Measurements from ENCODE around the gene MEIOSIN. TPM values are rescaled to one million over a fixed set of nuclear protein-coding genes. Genes with fewer than 3 reads are reported as not detected.

The MEIOSIN gene
- total and polyA plus RNA-seq, 2 of the 13 experiments (the other 11 are each of a cell fraction or from before 2014, with no cell fraction given) = not detected

DNA sequence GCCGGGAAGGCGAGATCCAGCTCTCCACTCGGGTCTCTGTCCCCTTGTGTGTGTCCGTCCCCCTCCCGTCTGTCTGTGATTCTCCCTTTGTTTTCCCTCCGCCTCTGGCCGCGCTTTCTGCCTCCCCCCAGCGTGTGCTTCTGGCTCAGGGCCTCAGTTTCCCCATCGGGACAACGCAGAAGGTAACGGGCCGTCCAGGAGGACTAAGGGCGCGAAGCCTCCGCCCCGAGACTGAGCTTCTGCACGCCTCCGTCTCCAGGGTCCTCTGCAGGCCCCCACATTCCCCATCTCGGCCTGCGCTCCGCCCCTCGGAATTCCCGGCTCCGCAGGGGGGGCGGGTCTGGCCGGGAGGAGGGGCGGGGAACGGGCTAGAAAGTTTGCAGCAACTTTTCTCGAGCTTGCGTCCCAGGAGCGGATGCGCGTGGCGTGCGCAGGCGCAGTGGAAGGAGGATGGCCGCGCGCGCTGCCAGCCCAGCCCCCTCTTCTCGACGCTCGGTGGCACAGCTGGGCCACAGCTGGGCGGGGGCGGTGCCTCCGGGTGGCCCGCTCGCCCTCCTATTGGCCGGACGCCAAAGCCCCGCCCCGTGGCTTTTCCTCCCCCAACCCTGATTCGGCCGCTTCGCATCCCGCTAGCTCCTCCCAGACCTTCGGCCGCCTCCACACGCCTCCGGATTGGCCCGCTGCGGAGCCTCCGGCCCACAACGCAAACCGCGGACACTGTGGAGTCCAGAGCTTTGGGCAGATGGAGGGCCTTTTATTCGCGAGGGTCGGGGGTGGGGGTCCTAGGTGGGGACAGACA lies 35.9 kb downstream of the MEIOSIN start, which contains the start of gene SIX5 (continued):
- TF ChIP-seq EEA1 (CRISPR knock-in tag; IDR thresholded peaks at IDR 0.05; ENCODE audit: borderline replicate concordance) (no peak; the same call in 1 of the 2 replicates), ZNF83 (CRISPR knock-in tag; IDR thresholded peaks at IDR 0.05; ENCODE audit: borderline replicate concordance) (no peak), ZNF441 (CRISPR knock-in tag; IDR thresholded peaks at IDR 0.05; ENCODE audit: borderline replicate concordance) (no peak; the same call in 1 of the 2 replicates), MIXL1 (CRISPR knock-in tag; IDR thresholded peaks at IDR 0.05) (peak; percentile 80), ISL2 (CRISPR knock-in tag; IDR thresholded peaks at IDR 0.05) (peak; percentile 67), ZMYM4 (CRISPR knock-in tag; IDR thresholded peaks at IDR 0.05) (peak; percentile 17; the same call in 1 of the 2 replicates), ZNF232 (CRISPR knock-in tag; IDR thresholded peaks at IDR 0.05; ENCODE audit: borderline replicate concordance) (peak; percentile 81; the same call in 1 of the 2 replicates), HOXA7 (CRISPR knock-in tag; IDR thresholded peaks at IDR 0.05) (no peak), ZNF3 (CRISPR knock-in tag; IDR thresholded peaks at IDR 0.05) (no peak), KDM5B (CRISPR knock-in tag; IDR thresholded peaks at IDR 0.05; ENCODE audit: borderline replicate concordance) (no peak), ZNF326 (CRISPR knock-in tag; IDR thresholded peaks at IDR 0.05; ENCODE audit: borderline replicate concordance) (no peak), ATAD3A (CRISPR knock-in tag; IDR thresholded peaks at IDR 0.05) (no peak), ATRX (CRISPR knock-in tag; IDR thresholded peaks at IDR 0.05; ENCODE audit: borderline replicate concordance) (no peak), STAT5B (CRISPR knock-in tag; IDR thresholded peaks at IDR 0.05) (0 out of 2 replicates have a peak, but pooled peaks have one; percentile 33), ZNF557 (CRISPR knock-in tag; IDR thresholded peaks at IDR 0.05) (peak; percentile 35; the same call in 1 of the 2 replicates), NFE2L1 (CRISPR knock-in tag; IDR thresholded peaks at IDR 0.05; ENCODE audit: borderline replicate concordance) (no peak), HNF4A (CRISPR knock-in tag; IDR thresholded peaks at IDR 0.05) (peak; percentile 36; the same call in 1 of the 2 replicates), ZNF558 (CRISPR knock-in tag; IDR thresholded peaks at IDR 0.05; ENCODE audit: borderline replicate concordance) (peak; percentile 63; the same call in 1 of the 2 replicates), NR2F2 (IDR thresholded peaks at IDR 0.05; ENCODE audit: borderline replicate concordance, low read depth) (no peak), PTBP1 (IDR thresholded peaks at IDR 0.05; ENCODE audit: low read depth, low read length, poor library complexity, severe bottlenecking) (peak; percentile 48)
- TF ChIP-seq, protein P1, sequence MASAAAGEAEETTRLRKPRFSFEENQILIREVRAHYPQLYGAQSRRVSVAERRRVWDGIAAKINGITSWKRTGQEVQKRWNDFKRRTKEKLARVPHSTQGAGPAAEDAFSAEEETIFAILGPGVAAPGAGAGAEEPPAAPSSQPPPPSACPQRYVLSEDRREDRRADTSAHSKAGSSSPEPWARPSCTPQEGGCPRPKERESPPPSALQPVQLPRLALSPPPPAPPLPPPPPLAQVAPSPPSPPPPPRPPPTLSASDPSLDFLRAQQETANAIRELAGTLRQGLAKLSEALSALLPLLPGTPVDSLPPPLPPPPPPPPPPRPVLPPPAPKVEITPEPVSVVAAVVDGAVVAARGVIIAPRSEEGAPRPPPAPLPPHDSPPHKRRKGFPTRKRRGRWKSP (CRISPR knock-in tag; IDR thresholded peaks at IDR 0.05) = no peak; the same call in 1 of the 2 replicates
- TF ChIP-seq, protein P2, sequence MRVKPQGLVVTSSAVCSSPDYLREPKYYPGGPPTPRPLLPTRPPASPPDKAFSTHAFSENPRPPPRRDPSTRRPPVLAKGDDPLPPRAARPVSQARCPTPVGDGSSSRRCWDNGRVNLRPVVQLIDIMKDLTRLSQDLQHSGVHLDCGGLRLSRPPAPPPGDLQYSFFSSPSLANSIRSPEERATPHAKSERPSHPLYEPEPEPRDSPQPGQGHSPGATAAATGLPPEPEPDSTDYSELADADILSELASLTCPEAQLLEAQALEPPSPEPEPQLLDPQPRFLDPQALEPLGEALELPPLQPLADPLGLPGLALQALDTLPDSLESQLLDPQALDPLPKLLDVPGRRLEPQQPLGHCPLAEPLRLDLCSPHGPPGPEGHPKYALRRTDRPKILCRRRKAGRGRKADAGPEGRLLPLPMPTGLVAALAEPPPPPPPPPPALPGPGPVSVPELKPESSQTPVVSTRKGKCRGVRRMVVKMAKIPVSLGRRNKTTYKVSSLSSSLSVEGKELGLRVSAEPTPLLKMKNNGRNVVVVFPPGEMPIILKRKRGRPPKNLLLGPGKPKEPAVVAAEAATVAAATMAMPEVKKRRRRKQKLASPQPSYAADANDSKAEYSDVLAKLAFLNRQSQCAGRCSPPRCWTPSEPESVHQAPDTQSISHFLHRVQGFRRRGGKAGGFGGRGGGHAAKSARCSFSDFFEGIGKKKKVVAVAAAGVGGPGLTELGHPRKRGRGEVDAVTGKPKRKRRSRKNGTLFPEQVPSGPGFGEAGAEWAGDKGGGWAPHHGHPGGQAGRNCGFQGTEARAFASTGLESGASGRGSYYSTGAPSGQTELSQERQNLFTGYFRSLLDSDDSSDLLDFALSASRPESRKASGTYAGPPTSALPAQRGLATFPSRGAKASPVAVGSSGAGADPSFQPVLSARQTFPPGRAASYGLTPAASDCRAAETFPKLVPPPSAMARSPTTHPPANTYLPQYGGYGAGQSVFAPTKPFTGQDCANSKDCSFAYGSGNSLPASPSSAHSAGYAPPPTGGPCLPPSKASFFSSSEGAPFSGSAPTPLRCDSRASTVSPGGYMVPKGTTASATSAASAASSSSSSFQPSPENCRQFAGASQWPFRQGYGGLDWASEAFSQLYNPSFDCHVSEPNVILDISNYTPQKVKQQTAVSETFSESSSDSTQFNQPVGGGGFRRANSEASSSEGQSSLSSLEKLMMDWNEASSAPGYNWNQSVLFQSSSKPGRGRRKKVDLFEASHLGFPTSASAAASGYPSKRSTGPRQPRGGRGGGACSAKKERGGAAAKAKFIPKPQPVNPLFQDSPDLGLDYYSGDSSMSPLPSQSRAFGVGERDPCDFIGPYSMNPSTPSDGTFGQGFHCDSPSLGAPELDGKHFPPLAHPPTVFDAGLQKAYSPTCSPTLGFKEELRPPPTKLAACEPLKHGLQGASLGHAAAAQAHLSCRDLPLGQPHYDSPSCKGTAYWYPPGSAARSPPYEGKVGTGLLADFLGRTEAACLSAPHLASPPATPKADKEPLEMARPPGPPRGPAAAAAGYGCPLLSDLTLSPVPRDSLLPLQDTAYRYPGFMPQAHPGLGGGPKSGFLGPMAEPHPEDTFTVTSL (CRISPR knock-in tag; IDR thresholded peaks at IDR 0.05; ENCODE audit: borderline replicate concordance) = no peak
- TF ChIP-seq, protein P3, sequence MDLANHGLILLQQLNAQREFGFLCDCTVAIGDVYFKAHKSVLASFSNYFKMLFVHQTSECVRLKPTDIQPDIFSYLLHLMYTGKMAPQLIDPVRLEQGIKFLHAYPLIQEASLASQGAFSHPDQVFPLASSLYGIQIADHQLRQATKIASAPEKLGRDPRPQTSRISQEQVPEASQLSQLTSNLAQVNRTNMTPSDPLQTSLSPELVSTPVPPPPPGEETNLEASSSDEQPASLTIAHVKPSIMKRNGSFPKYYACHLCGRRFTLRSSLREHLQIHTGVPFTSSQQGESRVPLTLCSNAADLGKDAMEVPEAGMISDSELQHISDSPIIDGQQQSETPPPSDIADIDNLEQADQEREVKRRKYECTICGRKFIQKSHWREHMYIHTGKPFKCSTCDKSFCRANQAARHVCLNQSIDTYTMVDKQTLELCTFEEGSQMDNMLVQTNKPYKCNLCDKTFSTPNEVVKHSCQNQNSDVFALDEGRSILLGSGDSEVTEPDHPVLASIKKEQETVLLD (CRISPR knock-in tag; IDR thresholded peaks at IDR 0.05; ENCODE audit: low read depth) = no peak; the same call in 1 of the 2 replicates

Measured in HepG2 (cell line).